Fibroblast of peridontal ligament (primary cell): Measurements from ENCODE around the gene TAF11L14.

ENCODE experiments used
- DNase-seq: peaks from one replicate; pipeline ENCODE4 v3.0.0-alpha.2; 2010; ENCODE audit errors: extremely low read depth

Gene TAF11L14

GRCh38 chr5:17679597-17680203 lies 45.4 kb downstream of the TAF11L14 start:
- DNase-seq: no peak

GRCh38 chr5:17680737-17681136 lies 46.5 kb downstream of the TAF11L14 start:
- no peak for DNase-seq
